ENCODE results near the gene USP2.
A peak's percentile ranks its signal among the peaks of the same experiment; 100 is the strongest.

USP2 gene

DNA sequence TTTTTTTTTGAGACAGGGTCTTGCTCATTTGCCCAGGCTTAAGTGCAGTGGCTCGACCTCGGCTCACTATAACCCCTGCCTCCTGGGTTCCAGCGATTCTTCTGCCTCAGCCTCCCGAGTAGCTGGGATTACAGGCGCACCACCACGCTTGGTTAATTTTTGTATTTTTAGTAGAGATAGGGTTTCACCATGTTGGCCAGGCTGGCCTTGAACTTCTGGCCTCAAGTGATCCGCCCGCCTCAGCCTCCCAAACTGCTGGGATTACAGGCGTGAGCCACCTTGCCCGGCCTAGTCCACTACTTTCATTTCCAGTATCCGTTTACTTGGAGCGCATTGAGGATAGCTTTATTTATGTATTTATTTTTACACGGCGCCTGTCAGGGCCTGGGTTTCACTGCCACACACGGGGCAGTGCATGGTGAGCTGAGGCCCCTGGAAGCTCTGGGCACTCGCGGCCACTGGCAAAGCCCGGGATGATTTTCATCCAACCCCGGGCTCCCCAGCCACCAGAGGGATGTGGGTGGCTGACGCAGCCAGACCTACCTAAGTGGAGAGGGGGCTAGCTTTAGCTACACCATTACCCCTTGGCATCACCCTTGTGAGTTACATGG is 58.5 kb downstream of the USP2 start:
- Histone ChIP-seq H3K27me3 (ENCODE audit: insufficient read depth, low read length, poor library complexity) (peaks cover 20% of the 10 kb centered on the region), H3K9ac (ENCODE audit: low read depth, low read length) (no peak overlapping the region), H3K4me3 (ENCODE audit: low read depth in 1 of 2, low read length in 2 of 2) (no peak overlapping the region), H4K20me1 (ENCODE audit: insufficient read depth, low read length) (peaks cover 1% of the 10 kb centered on the region; the same call in 1 of the 2 replicates), H2AFZ (ENCODE audit: low read depth, low read length) (no peak overlapping the region), H3K4me1 (ENCODE audit: insufficient read depth, low read length) (peaks cover 12% of the 10 kb centered on the region), H3K9me3 (ENCODE audit: insufficient read depth, low read length, severe bottlenecking) (no peaks in the 10 kb centered on the region), H3K36me3 (ENCODE audit: insufficient read depth, low read length) (no peaks in the 10 kb centered on the region), H3K79me2 (ENCODE audit: insufficient read depth, low read length) (no peaks in the 10 kb centered on the region), H3K27ac (ENCODE audit: low read length) (no peak overlapping the region), H3K4me2 (ENCODE audit: insufficient read depth, low read length) (no peak overlapping the region)
- ATAC-seq (ENCODE audit: insufficient read depth, low read depth), result no peak
- no peak for DNase-seq
- no peak for TF ChIP-seq EZH2 (IDR thresholded peaks at IDR 0.05; ENCODE audit: borderline replicate concordance, low read depth, low read length, severe bottlenecking)
- TF ChIP-seq, protein P1, sequence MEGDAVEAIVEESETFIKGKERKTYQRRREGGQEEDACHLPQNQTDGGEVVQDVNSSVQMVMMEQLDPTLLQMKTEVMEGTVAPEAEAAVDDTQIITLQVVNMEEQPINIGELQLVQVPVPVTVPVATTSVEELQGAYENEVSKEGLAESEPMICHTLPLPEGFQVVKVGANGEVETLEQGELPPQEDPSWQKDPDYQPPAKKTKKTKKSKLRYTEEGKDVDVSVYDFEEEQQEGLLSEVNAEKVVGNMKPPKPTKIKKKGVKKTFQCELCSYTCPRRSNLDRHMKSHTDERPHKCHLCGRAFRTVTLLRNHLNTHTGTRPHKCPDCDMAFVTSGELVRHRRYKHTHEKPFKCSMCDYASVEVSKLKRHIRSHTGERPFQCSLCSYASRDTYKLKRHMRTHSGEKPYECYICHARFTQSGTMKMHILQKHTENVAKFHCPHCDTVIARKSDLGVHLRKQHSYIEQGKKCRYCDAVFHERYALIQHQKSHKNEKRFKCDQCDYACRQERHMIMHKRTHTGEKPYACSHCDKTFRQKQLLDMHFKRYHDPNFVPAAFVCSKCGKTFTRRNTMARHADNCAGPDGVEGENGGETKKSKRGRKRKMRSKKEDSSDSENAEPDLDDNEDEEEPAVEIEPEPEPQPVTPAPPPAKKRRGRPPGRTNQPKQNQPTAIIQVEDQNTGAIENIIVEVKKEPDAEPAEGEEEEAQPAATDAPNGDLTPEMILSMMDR (IDR thresholded peaks at IDR 0.05; ENCODE audit: borderline replicate concordance, extremely low read depth, low read length, poor library complexity, severe bottlenecking), result no peak

DNA sequence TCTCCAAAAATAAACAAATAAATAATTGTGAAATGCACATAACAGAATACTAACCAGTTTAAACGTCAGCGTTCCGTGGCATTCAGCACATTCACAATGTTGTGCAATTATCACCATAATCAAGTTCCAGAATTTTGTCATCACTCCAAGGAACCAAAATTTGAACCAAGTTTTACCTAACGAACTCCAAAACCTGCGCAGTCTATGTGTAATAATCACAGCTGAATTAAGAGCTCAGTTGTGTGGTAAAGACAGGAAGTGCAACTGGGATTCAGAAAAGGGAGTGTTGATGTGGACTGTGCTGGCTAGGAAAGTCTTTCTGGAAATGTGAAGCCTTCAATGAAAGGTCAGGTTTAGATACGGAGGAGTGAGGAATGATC is 59.1 kb downstream of the USP2 start:
- H3K36me3 ChIP-seq (ENCODE audit: insufficient read depth, low read length), result no peaks in the 10 kb centered on the region
- ATAC-seq (ENCODE audit: insufficient read depth, low read depth) (no peak), DNase-seq (no peak)
- H3K27me3 ChIP-seq (ENCODE audit: insufficient read depth, low read length, poor library complexity), result peaks cover 26% of the 10 kb centered on the region
- peaks cover 5% of the 10 kb centered on the region for H4K20me1 ChIP-seq (ENCODE audit: insufficient read depth, low read length)
- no peak for TF ChIP-seq EZH2 (IDR thresholded peaks at IDR 0.05; ENCODE audit: borderline replicate concordance, low read depth, low read length, severe bottlenecking)
- TF ChIP-seq, protein P1 (IDR thresholded peaks at IDR 0.05; ENCODE audit: borderline replicate concordance, extremely low read depth, low read length, poor library complexity, severe bottlenecking), result peak; percentile 8
- no peak overlapping the region for H3K27ac ChIP-seq (ENCODE audit: low read length)
- peaks cover 13% of the 10 kb centered on the region for H3K4me1 ChIP-seq (ENCODE audit: insufficient read depth, low read length)
- H3K4me2 ChIP-seq (ENCODE audit: insufficient read depth, low read length), result no peak overlapping the region
- no peak overlapping the region for H3K9ac ChIP-seq (ENCODE audit: low read depth, low read length)
- H2AFZ ChIP-seq (ENCODE audit: low read depth, low read length), result no peak overlapping the region
- no peaks in the 10 kb centered on the region for H3K79me2 ChIP-seq (ENCODE audit: insufficient read depth, low read length)
- H3K4me3 ChIP-seq (ENCODE audit: low read depth in 1 of 2, low read length in 2 of 2), result no peak overlapping the region
- H3K9me3 ChIP-seq (ENCODE audit: insufficient read depth, low read length, severe bottlenecking), result no peaks in the 10 kb centered on the region

DNA sequence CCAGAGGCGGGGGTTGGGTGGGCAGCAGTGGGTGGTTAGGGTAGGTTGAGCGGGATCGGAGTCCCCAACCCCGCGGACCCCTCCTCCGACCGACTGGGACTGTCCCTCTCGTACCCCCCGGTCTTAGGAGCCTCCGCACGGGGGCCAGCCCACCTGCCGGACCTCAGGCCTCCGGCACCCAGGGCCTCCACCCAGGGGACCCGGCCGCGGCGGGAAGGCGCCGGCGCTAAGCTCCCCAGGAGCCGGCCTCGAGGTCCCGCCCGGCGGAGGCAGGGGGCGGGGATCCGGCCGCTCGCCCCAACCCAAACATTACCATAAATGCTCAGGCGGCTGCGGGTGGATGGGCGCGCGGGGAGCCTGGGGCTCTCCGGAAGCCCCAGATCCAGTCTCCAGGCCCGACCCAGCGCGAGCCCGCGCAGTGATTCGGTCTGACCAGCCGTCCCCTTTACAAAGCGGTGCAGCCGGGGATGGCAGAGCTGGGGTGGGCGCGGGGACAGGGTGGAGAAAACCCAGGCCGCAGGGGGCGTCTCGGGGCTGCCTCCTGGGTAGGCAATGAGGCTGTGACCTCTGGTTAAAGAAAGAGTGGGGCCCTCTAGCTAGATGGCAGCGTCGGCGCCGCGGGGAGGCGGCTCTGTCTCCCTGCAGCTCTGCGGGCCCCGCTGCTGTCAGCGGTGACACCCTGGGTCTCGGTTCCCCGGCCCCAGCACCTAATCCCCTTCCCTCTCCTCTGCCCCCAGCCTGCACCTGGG is 60.5 kb downstream of the USP2 start:
- H2AFZ ChIP-seq (ENCODE audit: low read depth, low read length), result peak overlapping the region; percentile 56
- H3K4me3 ChIP-seq (ENCODE audit: low read depth in 1 of 2, low read length in 2 of 2), result peak overlapping the region in 1 of 2 experiments; percentile 24; a peak in 2 of 4 replicates
- H3K9ac ChIP-seq (ENCODE audit: low read depth, low read length), result peak overlapping the region; percentile 22; the same call in 1 of the 2 replicates
- no peaks in the 10 kb centered on the region for H3K79me2 ChIP-seq (ENCODE audit: insufficient read depth, low read length)
- H3K4me2 ChIP-seq (ENCODE audit: insufficient read depth, low read length), result peak overlapping the region; percentile 45
- peak; percentile 31; the same call in 1 of the 3 replicates for ATAC-seq (ENCODE audit: insufficient read depth, low read depth)
- H3K9me3 ChIP-seq (ENCODE audit: insufficient read depth, low read length, severe bottlenecking), result no peaks in the 10 kb centered on the region
- DNase-seq, result peak; percentile 31
- H3K36me3 ChIP-seq (ENCODE audit: insufficient read depth, low read length), result no peaks in the 10 kb centered on the region
- peaks cover 39% of the 10 kb centered on the region for H3K27me3 ChIP-seq (ENCODE audit: insufficient read depth, low read length, poor library complexity)
- TF ChIP-seq, protein P1 (IDR thresholded peaks at IDR 0.05; ENCODE audit: borderline replicate concordance, extremely low read depth, low read length, poor library complexity, severe bottlenecking), result no peak
- TF ChIP-seq EZH2 (IDR thresholded peaks at IDR 0.05; ENCODE audit: borderline replicate concordance, low read depth, low read length, severe bottlenecking), result no peak
- no peak overlapping the region for H3K27ac ChIP-seq (ENCODE audit: low read length)
- peaks cover 26% of the 10 kb centered on the region for H3K4me1 ChIP-seq (ENCODE audit: insufficient read depth, low read length)
- H4K20me1 ChIP-seq (ENCODE audit: insufficient read depth, low read length), result peaks cover 13% of the 10 kb centered on the region
